Caco-2 (cell line): ENCODE data around the gene ARPIN. TPM values are rescaled to one million over a fixed set of nuclear protein-coding genes. Genes with fewer than 3 reads are reported as not detected.

Experiments used
- BruUV-seq: library from RNA; stranded (reverse); fragments of 400-500 nt; replicated peaks from 2 replicates; lab custom pipeline; 2021; lab: Mats Ljungman, UMichigan
- CTCF ChIA-PET: fragments of 300-600 bp; sonication (Branson Sonifier 250); formaldehyde crosslinking; loops from one replicate; lab custom pipeline; 2022; ENCODE audit warnings: antibody characterized with exemption; lab: Charles Lee
- POLR2A ChIA-PET: fragments of 300-600 bp; sonication (Branson Sonifier 250); formaldehyde crosslinking; loops from one replicate; lab custom pipeline; 2022; ENCODE audit warnings: antibody characterized with exemption; lab: Charles Lee
- DNase-seq, 2 experiments: peaks; one replicate each; pipeline versions ENCODE4 v3.0.0 to v3.0.0-alpha.2; 2020 to 2022
- H3K27me3 ChIP-seq: replicated peaks from 2 replicates; pipeline ENCODE4 v1.6.0; 2011; ENCODE audit warnings: low read length; ENCODE audit not compliant: control insufficient read depth, insufficient read depth
- H3K36me3 ChIP-seq: 2 replicates; pipeline ENCODE4 v1.5.1; 2011; ENCODE audit warnings: low read length; ENCODE audit not compliant: control insufficient read depth, insufficient read depth
- H3K4me1 ChIP-seq: fragments of 250-450 bp; sonication (Bioruptor Pico); 2 replicates; pipeline ENCODE4 v1.5.1; 2020; ENCODE audit warnings: mild to moderate bottlenecking
- H3K4me3 ChIP-seq: 2 replicates; pipeline ENCODE4 v1.5.1; 2011; ENCODE audit warnings: low read depth, mild to moderate bottlenecking, control low read depth, low read length
- H3K9me3 ChIP-seq: fragments of 250-450 bp; sonication (Bioruptor Pico); 2 replicates; pipeline ENCODE4 v1.5.1; 2020; ENCODE audit warnings: mild to moderate bottlenecking, moderate library complexity
- H3K27ac Mint-ChIP-seq: one replicate; pipeline ENCODE4 v1.8.0; 2022; ENCODE audit warnings: mixed read lengths; ENCODE audit not compliant: unreplicated experiment
- H3K27me3 Mint-ChIP-seq: one replicate; pipeline ENCODE4 v1.8.0; 2022; ENCODE audit warnings: mixed read lengths; ENCODE audit not compliant: insufficient read depth, unreplicated experiment
- H3K36me3 Mint-ChIP-seq: one replicate; pipeline ENCODE4 v1.8.0; 2022; ENCODE audit warnings: mild to moderate bottlenecking, mixed read lengths; ENCODE audit not compliant: insufficient read depth, unreplicated experiment
- H3K4me1 Mint-ChIP-seq: one replicate; pipeline ENCODE4 v1.8.0; 2022; ENCODE audit warnings: low read depth, mixed read lengths; ENCODE audit not compliant: unreplicated experiment
- H3K4me3 Mint-ChIP-seq: one replicate; pipeline ENCODE4 v1.8.0; 2022; ENCODE audit warnings: mild to moderate bottlenecking, moderate library complexity, mixed read lengths; ENCODE audit not compliant: unreplicated experiment
- H3K9me3 Mint-ChIP-seq: one replicate; pipeline ENCODE4 v1.8.0; 2022; ENCODE audit warnings: mixed read lengths; ENCODE audit not compliant: unreplicated experiment
- intact Hi-C: fragments of 100-400 bp; cut with micrococcal nuclease; formaldehyde crosslinking; loops from one replicate; pipeline ENCODE4 v1.10.0; 2022; ENCODE audit not compliant: unreplicated experiment
- total RNA-seq: library from RNA; stranded (reverse); gene quantifications from 2 replicates; pipeline ENCODE4 v1.2.3, GENCODE V29; 2022
- TF ChIP-seq, protein P1 (sequence below), 2 experiments: fragments of 200-600 bp in 1 of 2; IDR thresholded peaks; 1 replicate in 1 of 2; 2 replicates in 1 of 2; pipeline versions ENCODE4 v1.5.1 to v1.8.0; 2011 to 2022; ENCODE audit warnings: antibody characterized with exemption in 1 of 2, control low read depth in 1 of 2, inconsistent platforms in 1 of 2, low read depth in 1 of 2, low read length in 1 of 2, mild to moderate bottlenecking in 1 of 2, moderate library complexity in 1 of 2; ENCODE audit not compliant: insufficient read depth in 1 of 2, severe bottlenecking in 1 of 2, unreplicated experiment in 1 of 2

The ARPIN gene
- total RNA-seq, 1 experiment from 2014 or later = 13.3 TPM

- BruUV-seq = no TSS peak
- Mint-ChIP-seq H3K36me3 (no peaks in the 10 kb centered on the region), H3K4me3 (no peak overlapping the region), H3K27me3 (no peaks in the 10 kb centered on the region), H3K27ac (no peak overlapping the region), H3K4me1 (no peaks in the 10 kb centered on the region), H3K9me3 (peaks cover 11% of the 10 kb centered on the region)
- H3K36me3 ChIP-seq = no peaks in the 10 kb centered on the region
- no peaks in the 10 kb centered on the region for H3K9me3 ChIP-seq
- intact Hi-C loops = no loop called here
- CTCF ChIA-PET = no interaction called here
- TF ChIP-seq, protein P1, sequence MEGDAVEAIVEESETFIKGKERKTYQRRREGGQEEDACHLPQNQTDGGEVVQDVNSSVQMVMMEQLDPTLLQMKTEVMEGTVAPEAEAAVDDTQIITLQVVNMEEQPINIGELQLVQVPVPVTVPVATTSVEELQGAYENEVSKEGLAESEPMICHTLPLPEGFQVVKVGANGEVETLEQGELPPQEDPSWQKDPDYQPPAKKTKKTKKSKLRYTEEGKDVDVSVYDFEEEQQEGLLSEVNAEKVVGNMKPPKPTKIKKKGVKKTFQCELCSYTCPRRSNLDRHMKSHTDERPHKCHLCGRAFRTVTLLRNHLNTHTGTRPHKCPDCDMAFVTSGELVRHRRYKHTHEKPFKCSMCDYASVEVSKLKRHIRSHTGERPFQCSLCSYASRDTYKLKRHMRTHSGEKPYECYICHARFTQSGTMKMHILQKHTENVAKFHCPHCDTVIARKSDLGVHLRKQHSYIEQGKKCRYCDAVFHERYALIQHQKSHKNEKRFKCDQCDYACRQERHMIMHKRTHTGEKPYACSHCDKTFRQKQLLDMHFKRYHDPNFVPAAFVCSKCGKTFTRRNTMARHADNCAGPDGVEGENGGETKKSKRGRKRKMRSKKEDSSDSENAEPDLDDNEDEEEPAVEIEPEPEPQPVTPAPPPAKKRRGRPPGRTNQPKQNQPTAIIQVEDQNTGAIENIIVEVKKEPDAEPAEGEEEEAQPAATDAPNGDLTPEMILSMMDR (IDR thresholded peaks at IDR 0.05; ENCODE audit: insufficient read depth in 1 of 2, low read depth in 1 of 2, low read length in 1 of 2, severe bottlenecking in 1 of 2, unreplicated experiment in 1 of 2) = no peak
- H3K27me3 ChIP-seq = no peaks in the 10 kb centered on the region
- POLR2A ChIA-PET = no interaction called here
- no peak for DNase-seq
- no peaks in the 10 kb centered on the region for H3K4me1 ChIP-seq
- no peak overlapping the region for H3K4me3 ChIP-seq
These were observed 41.8 kb upstream of the ARPIN start for GRCh38 chr15:89954541-89954940.

- intact Hi-C loops = no loop called here
- Mint-ChIP-seq H3K4me3 (no peak overlapping the region), H3K4me1 (peaks cover 13% of the 10 kb centered on the region), H3K36me3 (no peaks in the 10 kb centered on the region), H3K9me3 (no peaks in the 10 kb centered on the region), H3K27ac (no peak overlapping the region), H3K27me3 (no peaks in the 10 kb centered on the region)
- Histone ChIP-seq H3K4me1 (peaks cover 16% of the 10 kb centered on the region), H3K9me3 (no peaks in the 10 kb centered on the region), H3K27me3 (no peaks in the 10 kb centered on the region), H3K4me3 (no peak overlapping the region), H3K36me3 (no peaks in the 10 kb centered on the region)
- ChIA-PET CTCF (no interaction called here), POLR2A (no interaction called here)
- BruUV-seq = no TSS peak
- no peak for DNase-seq
- TF ChIP-seq, protein P1 (IDR thresholded peaks at IDR 0.05; ENCODE audit: insufficient read depth in 1 of 2, low read depth in 1 of 2, low read length in 1 of 2, severe bottlenecking in 1 of 2, unreplicated experiment in 1 of 2) = no peak
These were observed 36.0 kb upstream of the ARPIN start for GRCh38 chr15:89948796-89949195.

GRCh38 chr15:89947385-89947784 is 34.6 kb upstream of the ARPIN start:
- no peaks in the 10 kb centered on the region for H3K9me3 ChIP-seq
- H3K27ac Mint-ChIP-seq = no peak overlapping the region
- intact Hi-C loops = no loop called here
- H3K36me3 ChIP-seq = no peaks in the 10 kb centered on the region
- no peak for DNase-seq
- H3K27me3 Mint-ChIP-seq = no peaks in the 10 kb centered on the region
- no peaks in the 10 kb centered on the region for H3K36me3 Mint-ChIP-seq
- H3K4me1 Mint-ChIP-seq = peaks cover 13% of the 10 kb centered on the region
- H3K4me3 ChIP-seq = no peak overlapping the region
- CTCF ChIA-PET = no interaction called here
- POLR2A ChIA-PET = no interaction called here
- no peaks in the 10 kb centered on the region for H3K27me3 ChIP-seq
- no peaks in the 10 kb centered on the region for H3K9me3 Mint-ChIP-seq
- no TSS peak for BruUV-seq
- TF ChIP-seq, protein P1 (IDR thresholded peaks at IDR 0.05; ENCODE audit: insufficient read depth in 1 of 2, low read depth in 1 of 2, low read length in 1 of 2, severe bottlenecking in 1 of 2, unreplicated experiment in 1 of 2) = no peak
- peak overlapping the region; percentile 65 for H3K4me3 Mint-ChIP-seq
- peaks cover 16% of the 10 kb centered on the region for H3K4me1 ChIP-seq
